ENCODE measurements around the gene GID4.

GID4 gene

GRCh38 chr17:18044609-18045008 lies 5.4 kb downstream of the GID4 start:
- no peak for DNase-seq (ENCODE audit: low read depth in 2 of 2)

- no peak for DNase-seq (ENCODE audit: low read depth in 2 of 2)
Observed at GRCh38 chr17:18045691-18046350, 6.6 kb downstream of the GID4 start.

GRCh38 chr17:18055597-18055996 lies 16.4 kb downstream of the GID4 start:
- no peak for DNase-seq (ENCODE audit: low read depth in 2 of 2)

GRCh38 chr17:18056214-18056613 lies 17.0 kb downstream of the GID4 start:
- no peak for DNase-seq (ENCODE audit: low read depth in 2 of 2)

- no peak for DNase-seq (ENCODE audit: low read depth in 2 of 2)
Observed at GRCh38 chr17:18059283-18059682, 20.1 kb downstream of the GID4 start.

- no peak for DNase-seq (ENCODE audit: low read depth in 2 of 2)
Observed at GRCh38 chr17:18064053-18064452, 24.8 kb downstream of the GID4 start.

GRCh38 chr17:18065546-18065945 lies 26.3 kb downstream of the GID4 start:
- no peak for DNase-seq (ENCODE audit: low read depth in 2 of 2)

- DNase-seq (ENCODE audit: low read depth in 2 of 2) = no peak
Observed at GRCh38 chr17:18066866-18067265, 27.7 kb downstream of the GID4 start.

- DNase-seq (ENCODE audit: low read depth in 2 of 2) = no peak
Observed at GRCh38 chr17:18069101-18069500, 29.9 kb downstream of the GID4 start.

GRCh38 chr17:18070861-18071340 lies 31.7 kb downstream of the GID4 start:
- no peak for DNase-seq (ENCODE audit: low read depth in 2 of 2)

GRCh38 chr17:18071751-18072150 lies 32.5 kb downstream of the GID4 start:
- DNase-seq (ENCODE audit: low read depth in 2 of 2) = no peak

- no peak for DNase-seq (ENCODE audit: low read depth in 2 of 2)
Observed at GRCh38 chr17:18074566-18075272, 35.5 kb downstream of the GID4 start.

- no peak for DNase-seq (ENCODE audit: low read depth in 2 of 2)
Observed at GRCh38 chr17:18076936-18077335, 37.7 kb downstream of the GID4 start.

- no peak for DNase-seq (ENCODE audit: low read depth in 2 of 2)
Observed at GRCh38 chr17:18079543-18079942, 40.3 kb downstream of the GID4 start.

GRCh38 chr17:18084256-18084655 lies 45.0 kb downstream of the GID4 start:
- DNase-seq (ENCODE audit: low read depth in 2 of 2) = no peak

- DNase-seq (ENCODE audit: low read depth in 2 of 2) = peak; percentile 70 to 75
Observed at GRCh38 chr17:18087610-18088491, 48.6 kb downstream of the GID4 start, which contains the start of gene DRG2. TSS of gene DRG2 (plus strand) at chr17:18087948. CDS start at chr17:18088024, 76 bp downstream.

GRCh38 chr17:18089613-18090012 lies 50.4 kb downstream of the GID4 start:
- DNase-seq (ENCODE audit: low read depth in 2 of 2) = no peak

GRCh38 chr17:18093616-18094408 lies 54.6 kb downstream of the GID4 start:
- no peak for DNase-seq (ENCODE audit: low read depth in 2 of 2)

GRCh38 chr17:18094409-18094807 lies 55.2 kb downstream of the GID4 start:
- no peak for DNase-seq (ENCODE audit: low read depth in 2 of 2)

GRCh38 chr17:18099516-18099915 lies 60.3 kb downstream of the GID4 start:
- no peak for DNase-seq (ENCODE audit: low read depth in 2 of 2)

GRCh38 chr17:18100616-18101015 lies 61.4 kb downstream of the GID4 start:
- no peak for DNase-seq (ENCODE audit: low read depth in 2 of 2)

Data from activated CD8-positive, alpha-beta memory T cell treated with anti-CD3 and anti-CD28 coated beads for 4 hours (primary cell).